A673 (cell line): ENCODE measurements around the gene PDE8A. TPM values are rescaled to one million over a fixed set of nuclear protein-coding genes. Genes with fewer than 3 reads are reported as not detected.

Experiments used
- BruUV-seq: library from RNA; stranded (reverse); fragments of 400-500 nt; replicated peaks from 2 replicates; lab custom pipeline; 2021; lab: Mats Ljungman, UMichigan
- CTCF ChIA-PET: fragments of 300-600 bp; sonication (Branson Sonifier 250); formaldehyde crosslinking; loops from one replicate; lab custom pipeline; 2022; ENCODE audit warnings: antibody characterized with exemption; lab: Charles Lee
- POLR2A ChIA-PET: fragments of 300-600 bp; sonication (Branson Sonifier 250); formaldehyde crosslinking; loops from one replicate; lab custom pipeline; 2022; ENCODE audit warnings: antibody characterized with exemption; ENCODE audit not compliant: low non-redundant PET; lab: Charles Lee
- DNase-seq: peaks from one replicate; pipeline ENCODE4 v3.0.0-alpha.2; 2015; ENCODE audit warnings: low spot score
- H3K27ac ChIP-seq: fragments of 200-600 bp; sonication (generic); 2 replicates; pipeline ENCODE4 v1.5.1; 2016; ENCODE audit warnings: mixed run types, low read depth, mild to moderate bottlenecking, mixed read lengths, antibody characterized with exemption, low read length; ENCODE audit not compliant: poor library complexity, severe bottlenecking
- H3K27me3 ChIP-seq: fragments of 200-600 bp; sonication (generic); replicated peaks from 2 replicates; pipeline ENCODE4 v1.6.1; 2017; ENCODE audit warnings: mixed run types, low read depth, mild to moderate bottlenecking, mixed read lengths, antibody characterized with exemption, low read length; ENCODE audit not compliant: insufficient read depth, poor library complexity
- H3K36me3 ChIP-seq: fragments of 200-600 bp; sonication (generic); 2 replicates; pipeline ENCODE4 v1.6.1; 2016; ENCODE audit warnings: mixed run types, mild to moderate bottlenecking, mixed read lengths, antibody characterized with exemption, low read length; ENCODE audit not compliant: insufficient read depth, poor library complexity, severe bottlenecking
- H3K4me1 ChIP-seq: fragments of 200-600 bp; sonication (generic); 2 replicates; pipeline ENCODE4 v1.6.1; 2017; ENCODE audit warnings: mixed run types, mild to moderate bottlenecking, mixed read lengths, antibody characterized with exemption, low read length; ENCODE audit not compliant: insufficient read depth, poor library complexity, severe bottlenecking
- H3K4me3 ChIP-seq: fragments of 200-600 bp; sonication (generic); 2 replicates; pipeline ENCODE4 v1.5.1; 2016; ENCODE audit warnings: low read depth, mixed run types, mild to moderate bottlenecking, mixed read lengths, low read length; ENCODE audit not compliant: poor library complexity, severe bottlenecking
- H3K9me3 ChIP-seq: fragments of 200-600 bp; sonication (generic); 2 replicates; pipeline ENCODE4 v1.6.1; 2016; ENCODE audit warnings: mixed run types, low read depth, mild to moderate bottlenecking, mixed read lengths, antibody characterized with exemption, low read length; ENCODE audit not compliant: poor library complexity, severe bottlenecking
- EZH2 ChIP-seq: fragments of 200-600 bp; sonication (generic); IDR thresholded peaks from 2 replicates; pipeline ENCODE4 v1.6.1; 2017; ENCODE audit warnings: borderline replicate concordance, low read depth, mild to moderate bottlenecking, mixed read lengths, antibody characterized with exemption, low read length; ENCODE audit not compliant: poor library complexity, severe bottlenecking
- intact Hi-C: fragments of 100-400 bp; cut with micrococcal nuclease; formaldehyde crosslinking; loops from one replicate; pipeline ENCODE4 v1.10.0; 2022; ENCODE audit not compliant: unreplicated experiment
- total RNA-seq: library from RNA; stranded (reverse); gene quantifications from 2 replicates; pipeline ENCODE4 v1.2.3, GENCODE V29; 2021
- TF ChIP-seq, protein P1 (sequence below): fragments of 300-800, 200-600 bp; sonication (generic); conservative IDR thresholded peaks from 2 replicates; pipeline ENCODE4 v1.5.1; 2017; ENCODE audit warnings: low read depth, mild to moderate bottlenecking, antibody characterized with exemption, low read length, moderate library complexity, mixed read lengths

PDE8A gene
- total RNA-seq, 1 experiment from 2014 or later = 80.7 TPM

DNA sequence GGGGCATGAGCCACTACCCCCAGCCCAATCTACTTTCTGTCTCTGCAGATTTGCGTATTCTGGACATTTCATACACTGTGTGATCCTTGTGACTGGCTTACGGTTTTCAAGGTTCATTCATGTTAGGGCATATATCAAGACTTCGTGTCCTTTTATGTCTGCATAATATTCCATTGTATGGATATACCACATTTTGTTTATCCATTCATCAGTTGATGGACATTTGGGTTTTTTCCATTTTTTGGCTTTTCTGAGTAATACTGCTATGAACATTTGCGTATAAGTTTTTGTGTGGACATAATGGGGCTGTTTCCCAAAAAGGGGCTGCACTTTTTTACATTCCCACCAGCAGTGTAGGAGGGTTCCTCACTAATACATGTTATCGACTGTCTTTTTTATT is 106.6 kb downstream of the PDE8A start:
- H3K27ac ChIP-seq = no peak overlapping the region
- peaks cover 58% of the 10 kb centered on the region for H3K36me3 ChIP-seq
- ChIA-PET CTCF (no interaction called here), POLR2A (no interaction called here)
- H3K27me3 ChIP-seq = no peaks in the 10 kb centered on the region
- no peak for TF ChIP-seq EZH2
- TF ChIP-seq, protein P1, sequence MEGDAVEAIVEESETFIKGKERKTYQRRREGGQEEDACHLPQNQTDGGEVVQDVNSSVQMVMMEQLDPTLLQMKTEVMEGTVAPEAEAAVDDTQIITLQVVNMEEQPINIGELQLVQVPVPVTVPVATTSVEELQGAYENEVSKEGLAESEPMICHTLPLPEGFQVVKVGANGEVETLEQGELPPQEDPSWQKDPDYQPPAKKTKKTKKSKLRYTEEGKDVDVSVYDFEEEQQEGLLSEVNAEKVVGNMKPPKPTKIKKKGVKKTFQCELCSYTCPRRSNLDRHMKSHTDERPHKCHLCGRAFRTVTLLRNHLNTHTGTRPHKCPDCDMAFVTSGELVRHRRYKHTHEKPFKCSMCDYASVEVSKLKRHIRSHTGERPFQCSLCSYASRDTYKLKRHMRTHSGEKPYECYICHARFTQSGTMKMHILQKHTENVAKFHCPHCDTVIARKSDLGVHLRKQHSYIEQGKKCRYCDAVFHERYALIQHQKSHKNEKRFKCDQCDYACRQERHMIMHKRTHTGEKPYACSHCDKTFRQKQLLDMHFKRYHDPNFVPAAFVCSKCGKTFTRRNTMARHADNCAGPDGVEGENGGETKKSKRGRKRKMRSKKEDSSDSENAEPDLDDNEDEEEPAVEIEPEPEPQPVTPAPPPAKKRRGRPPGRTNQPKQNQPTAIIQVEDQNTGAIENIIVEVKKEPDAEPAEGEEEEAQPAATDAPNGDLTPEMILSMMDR = no peak
- DNase-seq = no peak
- no peak overlapping the region for H3K4me3 ChIP-seq
- no peaks in the 10 kb centered on the region for H3K4me1 ChIP-seq
- BruUV-seq = no TSS peak
- intact Hi-C loops = no loop called here
- no peaks in the 10 kb centered on the region for H3K9me3 ChIP-seq

DNA sequence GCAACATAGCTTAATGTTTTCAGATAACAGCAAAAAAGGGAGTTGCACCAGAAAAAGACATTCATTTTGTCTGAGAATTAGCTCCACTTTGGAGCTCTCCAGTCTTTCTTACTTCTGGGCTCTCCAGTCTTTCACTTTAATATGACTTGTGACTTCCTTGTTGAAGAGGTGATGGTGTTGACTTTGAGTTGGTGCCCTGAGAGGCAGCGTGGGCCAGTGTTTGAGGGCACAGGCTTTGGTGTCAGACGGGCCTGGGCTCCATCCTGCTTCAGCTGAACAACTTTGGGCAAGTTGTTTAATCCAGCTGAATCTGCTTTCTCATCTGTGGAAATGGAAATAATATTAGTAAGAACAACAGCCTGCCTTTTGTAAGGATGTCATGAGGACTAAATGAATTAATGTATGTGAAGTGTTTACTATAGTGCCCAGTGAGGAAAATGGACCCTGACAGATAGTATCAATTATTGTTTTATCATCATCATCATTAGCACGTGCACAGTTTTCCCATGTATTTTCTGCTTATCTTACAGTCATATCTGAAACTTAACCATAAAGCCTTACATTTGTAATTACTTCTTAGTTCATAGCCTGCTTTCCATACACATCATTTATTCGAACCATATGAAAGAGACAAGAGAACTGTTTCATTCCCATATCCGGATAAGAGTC is 108.4 kb downstream of the PDE8A start:
- no peaks in the 10 kb centered on the region for H3K9me3 ChIP-seq
- H3K27ac ChIP-seq = no peak overlapping the region
- CTCF ChIA-PET = no interaction called here
- intact Hi-C loops = no loop called here
- no peaks in the 10 kb centered on the region for H3K27me3 ChIP-seq
- POLR2A ChIA-PET = interaction anchor here (0.7 kb wide), 1 partner anchor 473 kb away, joined by 3 read pairs; no protein-coding TSS in a partner anchor
- no peaks in the 10 kb centered on the region for H3K4me1 ChIP-seq
- no peak overlapping the region for H3K4me3 ChIP-seq
- H3K36me3 ChIP-seq = peaks cover 42% of the 10 kb centered on the region
- no peak for TF ChIP-seq EZH2
- TF ChIP-seq, protein P1 = no peak
- no TSS peak for BruUV-seq
- no peak for DNase-seq

DNA sequence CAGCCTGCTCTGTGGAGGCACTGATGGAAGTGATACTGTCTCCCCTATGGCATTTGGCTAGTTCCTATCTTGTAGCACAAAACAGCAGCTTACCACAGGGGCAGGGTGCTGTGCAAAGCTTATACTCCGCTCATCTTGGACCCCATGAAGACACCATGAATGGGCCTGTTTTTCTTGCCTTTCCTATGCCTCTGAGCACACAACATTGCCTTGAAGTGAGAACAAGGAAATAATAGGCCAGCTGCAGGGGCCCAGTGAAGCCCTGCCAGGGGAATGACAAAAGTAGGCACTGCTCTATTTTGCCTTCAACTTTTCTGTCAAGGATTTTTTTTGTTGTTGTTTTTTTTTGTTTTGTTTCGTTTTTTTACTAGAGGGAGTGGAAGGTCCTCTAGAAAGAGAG is 110.3 kb downstream of the PDE8A start:
- BruUV-seq = TSS peak; percentile 4
- Histone ChIP-seq H3K4me1 (no peaks in the 10 kb centered on the region), H3K9me3 (no peaks in the 10 kb centered on the region), H3K27ac (no peak overlapping the region), H3K4me3 (no peak overlapping the region), H3K36me3 (peaks cover 39% of the 10 kb centered on the region), H3K27me3 (no peaks in the 10 kb centered on the region)
- TF ChIP-seq, protein P1 = no peak
- TF ChIP-seq EZH2 = no peak
- DNase-seq = no peak
- CTCF ChIA-PET = no interaction called here
- POLR2A ChIA-PET = no interaction called here
- intact Hi-C loops = no loop called here
